ENCODE measurements around the gene CFAP74. TPM values are rescaled to one million over a fixed set of nuclear protein-coding genes. Genes with fewer than 3 reads are reported as not detected.

Gene CFAP74
- polyA plus RNA-seq, 1 experiment, result not detected

GRCh38 chr1:2024451-2024850 is 20.9 kb upstream of the CFAP74 start:
- Histone ChIP-seq H3K4me3 (ENCODE audit: low read depth, low read length) (no peak overlapping the region), H3K9me3 (ENCODE audit: control insufficient read depth, insufficient read depth, low read length) (no peaks in the 10 kb centered on the region; the same call in 1 of the 2 replicates), H3K27ac (ENCODE audit: low read depth, low read length) (no peak overlapping the region), H3K27me3 (ENCODE audit: control insufficient read depth, insufficient read depth, low read length) (peaks cover 65% of the 10 kb centered on the region)
- POLR2A ChIA-PET, result no interaction called here
- CTCF ChIA-PET, result no interaction called here
- no peak for DNase-seq (ENCODE audit: low read depth, low spot score)
- no peak for TF ChIP-seq CTCF (IDR thresholded peaks at IDR 0.05; ENCODE audit: low read depth, low read length)

GRCh38 chr1:2023187-2023586 is 19.6 kb upstream of the CFAP74 start:
- POLR2A ChIA-PET, result no interaction called here
- no peaks in the 10 kb centered on the region; the same call in 1 of the 2 replicates for H3K9me3 ChIP-seq (ENCODE audit: control insufficient read depth, insufficient read depth, low read length)
- TF ChIP-seq CTCF (IDR thresholded peaks at IDR 0.05; ENCODE audit: low read depth, low read length), result no peak
- H3K27me3 ChIP-seq (ENCODE audit: control insufficient read depth, insufficient read depth, low read length), result peaks cover 73% of the 10 kb centered on the region
- H3K4me3 ChIP-seq (ENCODE audit: low read depth, low read length), result no peak overlapping the region
- H3K27ac ChIP-seq (ENCODE audit: low read depth, low read length), result no peak overlapping the region
- no peak for DNase-seq (ENCODE audit: low read depth, low spot score)
- CTCF ChIA-PET, result no interaction called here

- no peak overlapping the region for H3K4me3 ChIP-seq (ENCODE audit: low read depth, low read length)
- H3K9me3 ChIP-seq (ENCODE audit: control insufficient read depth, insufficient read depth, low read length), result no peaks in the 10 kb centered on the region; the same call in 1 of the 2 replicates
- POLR2A ChIA-PET, result no interaction called here
- DNase-seq (ENCODE audit: low read depth, low spot score), result no peak
- H3K27me3 ChIP-seq (ENCODE audit: control insufficient read depth, insufficient read depth, low read length), result peaks cover 76% of the 10 kb centered on the region
- CTCF ChIA-PET, result no interaction called here
- H3K27ac ChIP-seq (ENCODE audit: low read depth, low read length), result no peak overlapping the region
- TF ChIP-seq CTCF (IDR thresholded peaks at IDR 0.05; ENCODE audit: low read depth, low read length), result no peak
Measured at GRCh38 chr1:2022063-2022770, 18.6 kb upstream of the CFAP74 start.

GRCh38 chr1:2021550-2021949 is 18.0 kb upstream of the CFAP74 start:
- ChIA-PET CTCF (no interaction called here), POLR2A (no interaction called here)
- Histone ChIP-seq H3K9me3 (ENCODE audit: control insufficient read depth, insufficient read depth, low read length) (no peaks in the 10 kb centered on the region; the same call in 1 of the 2 replicates), H3K4me3 (ENCODE audit: low read depth, low read length) (no peak overlapping the region), H3K27me3 (ENCODE audit: control insufficient read depth, insufficient read depth, low read length) (peaks cover 76% of the 10 kb centered on the region), H3K27ac (ENCODE audit: low read depth, low read length) (no peak overlapping the region)
- DNase-seq (ENCODE audit: low read depth, low spot score), result no peak
- TF ChIP-seq CTCF (IDR thresholded peaks at IDR 0.05; ENCODE audit: low read depth, low read length), result no peak

GRCh38 chr1:2020310-2020655 is 16.7 kb upstream of the CFAP74 start:
- CTCF ChIA-PET, result no interaction called here
- DNase-seq (ENCODE audit: low read depth, low spot score), result no peak
- H3K27me3 ChIP-seq (ENCODE audit: control insufficient read depth, insufficient read depth, low read length), result peaks cover 71% of the 10 kb centered on the region
- H3K9me3 ChIP-seq (ENCODE audit: control insufficient read depth, insufficient read depth, low read length), result no peaks in the 10 kb centered on the region; the same call in 1 of the 2 replicates
- POLR2A ChIA-PET, result no interaction called here
- no peak overlapping the region for H3K4me3 ChIP-seq (ENCODE audit: low read depth, low read length)
- H3K27ac ChIP-seq (ENCODE audit: low read depth, low read length), result no peak overlapping the region
- TF ChIP-seq CTCF (IDR thresholded peaks at IDR 0.05; ENCODE audit: low read depth, low read length), result no peak

Data from AG04450 (cell line).